Measurements from ENCODE around the gene ATPAF1. TPM values are rescaled to one million over a fixed set of nuclear protein-coding genes. Genes with fewer than 3 reads are reported as not detected.
A peak's percentile ranks its signal among the peaks of the same experiment; 100 is the strongest.

The ATPAF1 gene
- total RNA-seq, 1 experiment from 2014 or later: 39.2 TPM

DNA sequence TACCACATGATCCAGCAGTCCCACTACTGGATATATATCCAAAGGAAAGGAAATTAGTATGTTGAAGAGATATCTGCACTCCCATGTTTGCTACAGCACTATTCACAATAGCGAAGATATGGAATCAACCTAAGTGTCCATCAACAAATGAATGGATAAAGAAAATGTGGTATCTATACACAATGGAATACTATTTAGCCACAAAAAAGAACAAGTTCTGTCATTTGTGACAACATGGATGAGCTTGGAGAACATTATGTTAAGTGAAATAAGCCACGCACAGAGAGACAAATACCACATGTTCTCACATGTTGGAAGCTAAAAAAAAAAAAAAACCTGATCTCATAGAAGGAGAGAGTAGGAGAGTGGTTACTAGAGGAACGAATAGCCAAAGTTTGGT, 17.7 kb downstream of the ATPAF1 start:
- no peak for DNase-seq (ENCODE audit: low spot score)

GRCh38 chr1:46649764-46650163, 18.4 kb downstream of the ATPAF1 start:
- DNase-seq (ENCODE audit: low spot score): no peak

GRCh38 chr1:46647611-46648010, 20.6 kb downstream of the ATPAF1 start:
- DNase-seq (ENCODE audit: low spot score): no peak

DNA sequence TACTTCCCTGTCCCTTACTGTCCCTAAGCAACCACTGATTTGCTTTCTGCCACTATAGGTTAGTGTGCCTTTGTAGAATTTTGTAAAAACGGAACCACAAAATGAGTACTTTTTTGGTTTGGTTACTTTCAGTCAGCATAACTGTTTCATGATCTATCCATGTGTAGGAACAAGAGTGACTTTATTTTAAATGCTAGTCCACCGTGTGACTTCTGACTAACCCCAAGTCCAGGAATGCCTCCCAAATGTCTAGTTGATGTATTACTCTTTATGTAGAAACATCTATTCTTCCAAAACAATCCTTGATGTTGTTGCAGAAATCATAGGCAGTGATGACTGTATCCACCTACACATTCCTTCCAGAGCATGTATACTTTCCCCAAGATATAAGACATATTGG, 21.3 kb downstream of the ATPAF1 start:
- no peak for DNase-seq (ENCODE audit: low spot score)

- no peak for DNase-seq (ENCODE audit: low spot score)
Observed at GRCh38 chr1:46646331-46646730, 21.8 kb downstream of the ATPAF1 start.

DNA sequence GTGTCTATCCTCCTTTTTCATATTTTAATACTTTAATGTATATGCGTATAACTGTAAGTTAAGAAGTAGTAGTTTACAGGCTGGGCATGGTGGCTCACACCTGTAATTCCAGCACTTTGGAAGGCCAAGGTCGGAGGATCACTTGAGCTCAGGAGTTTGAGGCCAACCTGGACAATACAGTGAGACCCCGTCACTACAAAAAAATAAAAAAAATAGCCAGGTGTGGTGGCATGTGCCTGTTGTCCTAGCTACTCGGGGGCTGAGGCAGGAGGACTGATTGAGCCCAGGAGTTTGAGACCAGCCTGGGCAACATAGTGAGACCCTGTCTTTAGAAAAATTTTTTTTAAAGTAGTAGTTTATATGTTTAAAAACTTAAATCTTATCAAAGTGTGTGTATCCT, 22.3 kb downstream of the ATPAF1 start:
- no peak for DNase-seq (ENCODE audit: low spot score)

- peak; percentile 56 for DNase-seq (ENCODE audit: low spot score)
Observed at GRCh38 chr1:46643368-46643775, 24.8 kb downstream of the ATPAF1 start.

DNA sequence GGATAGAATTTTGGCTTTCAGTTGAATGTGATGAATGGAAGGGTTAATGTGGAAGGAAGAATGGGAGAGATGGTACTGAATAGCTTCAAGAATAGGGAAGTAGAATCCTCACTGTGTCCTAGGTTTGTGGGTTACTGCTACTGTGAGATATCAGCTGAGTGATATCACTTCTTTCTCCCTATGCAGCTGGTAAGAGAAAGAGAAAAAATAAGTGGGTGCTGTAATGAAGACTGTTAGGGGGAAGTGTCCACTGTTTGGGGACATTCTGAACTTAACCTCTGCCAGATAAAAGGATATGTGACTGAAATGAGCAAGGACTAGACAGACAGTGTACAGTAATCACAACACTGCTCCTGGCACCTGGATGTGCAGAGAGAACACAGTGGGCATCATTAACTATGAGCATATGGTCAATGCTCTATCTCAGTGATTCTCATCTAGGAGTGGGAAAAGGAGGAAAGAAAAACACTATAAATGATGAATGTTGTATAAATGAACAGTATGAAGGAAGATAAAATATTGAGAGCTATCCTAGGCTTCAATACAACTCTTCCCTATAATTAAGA, 26.0 kb downstream of the ATPAF1 start:
- DNase-seq (ENCODE audit: low spot score): no peak

GRCh38 chr1:46639547-46639946, 28.6 kb downstream of the ATPAF1 start:
- no peak for DNase-seq (ENCODE audit: low spot score)

DNA sequence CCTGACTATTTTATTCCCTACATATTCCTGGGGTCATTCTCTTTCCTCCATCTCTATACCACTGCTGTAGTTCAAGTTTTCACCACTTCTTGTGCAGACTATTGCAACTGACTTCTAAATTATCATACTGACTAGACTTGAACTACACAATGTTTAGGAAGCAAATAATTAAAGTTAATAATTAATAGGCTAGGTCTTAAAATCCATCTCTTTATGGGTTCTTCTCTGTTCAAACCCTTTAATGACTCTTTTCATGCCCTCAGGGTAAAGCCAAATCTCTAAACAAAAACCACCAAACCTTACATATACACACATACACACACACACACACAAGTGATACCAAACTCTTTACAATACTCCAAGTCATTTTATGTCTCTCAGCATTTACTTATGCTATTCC, 29.2 kb downstream of the ATPAF1 start:
- DNase-seq (ENCODE audit: low spot score): peak; percentile 37

DNA sequence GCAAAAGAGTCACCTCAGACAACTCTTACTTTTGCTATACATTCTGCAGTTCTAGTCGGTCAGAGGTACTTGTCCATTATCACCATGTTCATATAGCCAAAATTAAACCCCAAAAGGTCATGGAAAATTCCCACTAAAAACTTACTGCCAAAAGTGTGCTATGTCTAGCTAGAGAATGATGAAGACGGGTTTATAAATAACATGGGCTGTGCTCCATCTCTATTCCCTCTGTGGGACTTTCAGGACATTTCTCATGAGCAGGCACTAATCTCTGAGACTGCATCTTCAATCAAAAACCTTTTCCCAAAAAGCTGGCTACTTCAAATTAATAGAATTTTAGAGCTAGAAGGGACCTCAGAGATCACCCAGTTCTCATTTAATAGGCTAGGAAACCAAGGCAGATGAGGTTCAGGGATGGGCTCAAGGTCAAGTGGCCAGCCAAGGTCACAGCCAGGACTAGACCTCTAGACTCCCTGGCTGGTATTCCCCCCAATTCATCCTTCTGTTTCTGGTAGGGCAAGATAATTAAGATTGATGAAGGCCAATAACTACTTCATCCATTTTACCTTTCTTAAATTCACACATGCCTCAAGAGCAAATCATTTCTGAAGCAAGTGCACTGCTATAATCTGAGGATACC, 30.6 kb downstream of the ATPAF1 start:
- DNase-seq (ENCODE audit: low spot score): no peak

DNA sequence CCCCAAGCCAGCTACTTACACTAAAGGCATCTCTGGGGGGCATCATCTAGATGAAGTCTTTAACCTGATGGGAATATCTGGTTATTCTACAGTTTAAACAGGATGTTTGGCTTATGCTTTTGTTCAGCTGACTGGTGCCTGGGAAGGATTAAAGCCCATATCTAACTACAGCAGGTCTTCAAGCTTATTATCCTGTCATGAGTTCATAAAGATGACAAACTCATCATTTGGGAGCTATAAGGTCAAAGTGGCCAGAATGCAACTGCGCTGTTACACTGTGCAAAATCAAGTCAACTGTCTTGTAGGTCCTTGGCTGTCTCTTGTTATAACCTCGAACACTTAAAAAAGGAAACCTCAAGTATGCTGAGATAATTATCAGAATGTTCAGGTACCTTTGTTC, 33.0 kb downstream of the ATPAF1 start:
- DNase-seq (ENCODE audit: low spot score): no peak

- peak; percentile 5 for DNase-seq (ENCODE audit: low spot score)
Observed at GRCh38 chr1:46630719-46631118, 37.4 kb downstream of the ATPAF1 start.

DNA sequence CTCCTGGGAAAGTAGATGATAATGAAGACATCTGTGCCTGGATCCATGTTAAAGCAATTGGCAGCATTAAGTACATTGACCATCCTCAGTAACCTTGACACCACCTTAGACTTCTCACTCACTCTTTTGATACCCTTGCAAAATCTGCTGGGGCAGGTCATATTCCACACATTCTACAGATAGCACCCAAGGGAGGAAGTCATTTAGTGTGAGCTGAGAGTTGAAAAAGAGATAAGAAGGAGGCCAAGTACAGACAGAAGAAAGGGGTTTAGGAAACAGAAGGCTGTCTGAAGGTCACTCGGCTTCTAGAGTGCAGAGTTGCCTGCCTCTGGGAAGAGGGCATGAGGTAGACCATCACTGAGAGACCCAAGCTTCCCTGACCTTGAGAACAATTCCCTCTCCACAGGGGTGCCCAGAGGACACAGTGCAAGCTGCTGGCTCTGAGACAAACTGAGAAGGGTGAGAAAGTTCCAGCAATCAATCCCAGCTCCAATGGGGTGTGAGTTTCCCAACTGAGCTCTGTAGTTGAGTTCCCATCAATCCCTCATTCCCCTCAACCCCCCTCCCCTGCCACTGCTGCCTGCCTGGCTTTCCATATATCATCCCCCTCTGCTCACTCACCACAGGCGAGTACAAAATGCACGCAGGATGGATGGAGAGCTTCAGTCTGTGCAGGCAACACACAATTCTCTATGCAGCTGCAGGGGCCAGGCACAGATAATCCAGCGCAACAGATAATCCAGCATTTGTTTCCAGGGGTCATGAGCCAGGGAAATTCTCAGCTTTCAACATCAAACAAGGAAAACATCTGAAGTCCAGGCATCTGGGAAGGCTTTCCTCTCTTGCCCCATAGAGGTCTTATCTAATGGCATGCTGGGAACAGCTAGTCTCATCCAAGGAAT, 44.2 kb downstream of the ATPAF1 start:
- no peak for DNase-seq (ENCODE audit: low spot score)

DNA sequence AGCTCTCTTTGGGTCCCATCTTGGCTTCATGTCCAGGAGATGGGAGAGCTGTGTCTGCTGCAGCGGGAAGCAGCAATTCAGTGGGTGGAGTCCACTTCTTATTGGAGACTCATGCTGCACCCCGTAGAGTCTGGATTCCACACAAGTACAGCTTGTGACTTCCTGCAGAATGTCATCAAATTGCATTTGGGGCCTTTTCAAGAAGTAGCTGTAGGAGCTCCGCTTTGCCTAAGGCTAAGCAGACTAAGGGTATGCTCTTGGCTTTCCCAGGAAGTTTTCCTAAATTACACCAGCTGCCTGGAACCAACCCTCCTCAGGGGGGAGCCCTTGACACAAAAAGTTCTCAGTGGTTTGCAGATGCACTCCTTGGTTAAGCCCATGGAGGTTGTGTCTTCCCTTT, 45.8 kb downstream of the ATPAF1 start:
- peak; percentile 65 for DNase-seq (ENCODE audit: low spot score)

DNA sequence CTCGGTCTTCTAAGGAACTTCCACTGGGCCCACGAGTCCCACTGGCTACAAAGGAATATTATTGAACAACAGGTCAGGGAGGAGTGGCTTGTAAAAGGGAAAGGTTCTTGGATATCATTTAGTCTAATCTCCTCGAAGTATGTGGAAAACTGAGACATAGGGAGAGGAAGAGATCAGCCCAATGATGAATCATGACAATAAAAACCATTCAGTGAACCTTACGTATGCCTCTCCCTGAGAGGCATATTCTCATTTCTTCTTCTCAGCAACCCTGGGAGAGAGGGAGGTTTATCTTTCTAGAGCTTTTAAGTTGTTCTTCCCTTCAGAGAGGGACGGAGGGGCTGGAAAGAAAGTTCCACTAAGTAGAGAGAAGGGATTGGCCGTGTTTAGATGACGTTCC, 46.2 kb downstream of the ATPAF1 start:
- DNase-seq (ENCODE audit: low spot score): no peak

- no peak for DNase-seq (ENCODE audit: low spot score)
Observed at GRCh38 chr1:46619656-46620258, 48.4 kb downstream of the ATPAF1 start.

- no peak for DNase-seq (ENCODE audit: low spot score)
Observed at GRCh38 chr1:46618754-46619415, 49.3 kb downstream of the ATPAF1 start.

- DNase-seq (ENCODE audit: low spot score): no peak
Observed at GRCh38 chr1:46617833-46618232, 50.3 kb downstream of the ATPAF1 start.

- DNase-seq (ENCODE audit: low spot score): no peak
Observed at GRCh38 chr1:46617108-46617800, 50.9 kb downstream of the ATPAF1 start.

Data from HT-29 (cell line).